DMS53 treated with DMSO at 0.1 percent for 48 hours (cell line): ENCODE data around the gene DNAAF3.
"Not testable (repeated sequence)": the region's sequence is repeated elsewhere in the genome, so short reads cannot be mapped to it uniquely, and the experiment has no call there.

Experiments used
- DNase-seq: peaks from one replicate; lab custom pipeline; 2025; ENCODE audit not compliant: unreplicated experiment; lab: John Stamatoyannopoulos, UW

Gene DNAAF3

DNA sequence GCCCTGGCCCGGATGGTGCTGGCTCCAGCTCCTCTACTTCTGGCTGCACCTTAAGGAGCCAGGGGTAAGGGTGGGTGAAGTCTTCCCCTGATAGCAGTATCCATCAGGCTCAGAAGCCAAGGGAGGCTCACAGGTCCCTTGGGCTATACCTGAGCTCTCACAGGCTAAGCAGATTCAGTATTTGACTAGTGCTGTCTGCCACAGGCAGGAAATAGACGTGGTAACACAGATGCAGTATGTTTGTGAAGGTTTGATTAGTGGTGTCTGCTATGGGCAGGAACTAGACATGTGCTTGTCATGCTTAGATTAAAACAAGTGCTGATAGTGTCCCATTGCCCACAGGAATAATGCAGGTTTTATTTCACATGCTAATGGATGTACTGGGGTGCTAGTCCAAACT is 9.7 kb upstream of the DNAAF3 start:
- DNase-seq = peak; percentile 29

DNA sequence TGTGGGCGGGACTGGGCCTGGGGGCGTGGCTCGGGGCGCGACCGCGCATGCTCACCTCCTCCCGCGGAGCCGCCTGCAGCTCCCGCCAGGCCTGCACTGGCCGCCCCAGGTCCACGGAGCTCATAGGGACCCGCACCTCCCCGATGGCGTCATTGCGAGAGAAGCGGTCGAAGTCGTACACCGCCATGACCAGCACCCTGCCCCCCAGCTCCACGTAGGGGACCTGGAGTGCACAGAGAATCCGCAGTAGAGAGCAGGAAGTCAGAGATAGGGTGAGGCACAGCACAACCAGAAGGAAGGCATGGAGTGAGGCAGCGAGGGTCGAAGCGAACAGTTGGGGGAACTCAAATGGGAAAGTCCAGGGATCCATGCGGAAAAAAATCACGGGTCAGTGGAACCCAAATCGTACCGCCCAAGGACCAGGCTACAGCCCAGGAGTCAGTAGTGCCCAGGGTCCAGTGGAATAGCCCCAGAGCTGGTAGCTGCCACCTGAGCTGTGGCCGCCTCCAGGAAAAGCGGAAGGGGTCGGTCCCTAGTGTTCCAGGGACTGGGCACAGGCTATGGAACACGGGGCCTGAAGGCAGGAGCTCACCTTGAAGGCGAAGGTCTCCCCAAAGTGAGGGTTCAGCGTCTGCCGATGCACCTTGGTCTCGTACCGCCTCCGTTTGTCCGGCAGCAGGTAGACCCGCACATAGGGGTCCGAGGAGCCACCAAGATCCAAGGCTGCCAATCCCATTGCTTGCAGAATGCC is 8.9 kb upstream of the DNAAF3 start:
- no peak for DNase-seq

DNA sequence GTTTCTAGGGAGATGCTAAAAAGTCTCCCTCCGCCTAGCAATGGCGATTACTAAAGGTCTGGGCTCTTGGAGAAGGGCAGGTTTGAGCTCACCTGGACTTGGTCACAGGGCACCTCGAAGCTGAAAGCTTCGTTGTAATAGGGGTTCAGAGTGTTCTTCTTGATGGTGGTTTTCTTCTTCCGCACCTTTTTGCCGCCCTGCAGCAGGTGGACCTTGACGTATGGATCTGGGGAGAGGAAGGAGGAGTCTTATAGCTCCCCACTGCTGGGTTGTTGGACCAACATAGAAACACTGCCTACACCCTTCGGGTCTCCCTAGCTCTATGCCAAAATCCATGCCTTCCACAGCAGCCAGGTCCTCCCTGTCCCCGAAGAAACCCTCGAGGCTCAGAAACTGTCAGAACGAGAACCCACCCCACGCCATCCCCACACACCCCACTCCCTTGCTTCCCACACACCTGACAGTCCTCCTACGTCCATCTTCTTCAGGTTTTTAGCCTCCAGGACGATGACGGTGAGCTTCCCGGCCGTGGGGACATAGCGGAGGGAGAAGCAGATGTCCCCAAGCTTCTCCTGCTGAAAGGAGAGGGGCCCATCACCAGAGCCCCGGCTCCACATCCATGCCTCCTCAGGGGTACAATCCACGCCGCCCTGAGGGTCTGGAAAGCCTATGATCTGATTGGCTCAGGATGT is 8.2 kb upstream of the DNAAF3 start:
- DNase-seq = no peak

DNA sequence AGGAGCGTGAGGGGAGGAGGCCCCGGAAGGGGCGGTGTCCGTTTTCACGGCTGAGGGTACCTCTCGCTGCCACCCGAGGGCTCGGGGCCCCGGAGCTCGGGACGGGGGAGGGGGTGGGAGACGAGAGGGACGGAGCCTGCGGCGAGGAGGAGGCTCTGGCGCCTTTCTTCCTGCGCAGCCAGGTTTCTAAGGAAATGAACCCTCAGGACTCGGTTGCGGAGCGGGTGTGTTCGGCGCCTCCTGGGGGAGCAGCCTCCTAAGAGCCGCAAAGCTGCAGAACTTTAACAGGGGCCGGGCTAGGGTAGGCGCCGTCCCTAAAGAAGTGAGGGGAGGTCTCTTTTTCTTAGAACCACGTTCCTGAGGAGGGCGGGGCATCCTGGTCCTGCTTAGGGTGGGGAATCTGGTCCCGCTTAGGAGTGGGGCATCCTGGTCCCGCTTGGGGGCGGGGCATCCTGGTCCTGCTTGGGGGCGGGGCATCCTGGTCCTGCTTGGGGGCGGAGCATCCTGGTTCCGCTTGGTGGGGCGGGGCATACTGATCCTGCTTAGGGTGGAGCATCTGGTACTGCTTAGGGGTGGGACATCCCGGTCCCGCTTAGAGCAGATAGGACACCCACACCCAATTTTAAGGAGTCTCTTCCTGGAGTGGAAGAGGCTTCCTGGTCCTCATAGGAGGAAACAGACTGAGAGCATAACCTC is 7.4 kb upstream of the DNAAF3 start:
- peak; percentile 30 for DNase-seq

DNA sequence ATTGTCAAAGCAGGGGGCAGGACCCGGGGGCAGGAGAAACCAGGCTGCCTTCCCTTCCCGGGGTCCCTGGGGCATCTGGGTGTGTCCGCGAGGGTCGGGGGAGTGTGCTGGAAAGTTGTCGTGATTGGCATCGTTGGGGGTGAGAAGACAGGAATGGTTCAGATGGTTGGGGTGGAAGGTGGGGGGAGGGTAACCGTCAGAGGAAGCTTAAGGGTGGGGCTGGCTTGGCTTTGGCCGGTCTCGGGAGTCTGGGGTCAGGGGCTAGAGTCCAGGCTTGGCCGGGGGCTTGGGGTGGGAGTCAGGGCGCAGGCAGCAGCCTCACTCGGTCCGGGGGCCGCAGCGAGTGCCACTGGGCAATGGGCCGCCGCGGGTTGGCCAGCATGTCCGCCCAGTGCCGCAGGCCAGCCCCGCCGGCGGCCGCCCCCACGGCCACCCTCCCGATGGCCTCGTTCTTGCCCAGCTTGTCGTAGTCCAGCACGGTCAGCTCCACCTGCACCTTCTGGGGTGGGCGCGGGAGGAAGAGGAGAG is 6.8 kb upstream of the DNAAF3 start:
- DNase-seq = no peak

DNA sequence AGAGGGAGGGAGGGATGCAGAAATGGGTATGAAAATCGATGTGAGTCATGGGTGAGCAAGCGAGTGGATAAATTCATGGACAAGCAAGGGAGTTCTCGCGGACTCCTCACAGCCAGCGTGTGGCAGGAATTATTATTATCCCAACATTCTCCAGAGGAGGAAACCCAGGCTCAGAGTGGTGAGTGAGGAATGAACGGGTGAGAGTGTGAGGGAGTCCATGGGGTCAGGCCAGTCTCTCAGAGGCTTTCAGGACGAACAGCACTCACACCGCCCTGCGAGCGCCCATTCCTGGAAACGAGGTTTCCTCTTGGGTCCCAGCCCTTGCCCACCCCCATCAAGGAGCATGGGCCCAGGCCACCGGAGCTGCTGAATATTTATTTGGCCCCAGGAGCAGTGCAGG is 6.3 kb upstream of the DNAAF3 start:
- DNase-seq = no peak

DNA sequence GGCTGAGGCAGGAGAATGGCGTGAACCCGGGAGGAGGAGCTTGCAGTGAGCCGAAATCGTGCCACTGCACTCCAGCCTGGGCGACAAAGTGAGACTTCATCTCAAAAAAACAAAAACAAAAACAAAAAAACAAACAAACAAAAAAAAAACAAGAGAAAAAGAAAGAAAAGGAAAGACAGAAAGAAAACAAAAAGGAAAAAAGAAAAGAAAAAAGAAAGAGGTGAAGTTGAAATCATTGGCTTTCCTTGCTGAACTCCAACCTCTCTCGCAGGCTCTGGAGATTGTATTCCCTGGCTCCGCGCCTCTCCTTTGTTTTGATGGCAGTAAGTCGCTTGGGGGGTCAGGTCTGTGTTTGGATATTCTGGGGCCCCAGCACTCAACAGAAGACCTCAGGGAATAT is 5.9 kb upstream of the DNAAF3 start:
- DNase-seq = not testable (repeated sequence)

DNA sequence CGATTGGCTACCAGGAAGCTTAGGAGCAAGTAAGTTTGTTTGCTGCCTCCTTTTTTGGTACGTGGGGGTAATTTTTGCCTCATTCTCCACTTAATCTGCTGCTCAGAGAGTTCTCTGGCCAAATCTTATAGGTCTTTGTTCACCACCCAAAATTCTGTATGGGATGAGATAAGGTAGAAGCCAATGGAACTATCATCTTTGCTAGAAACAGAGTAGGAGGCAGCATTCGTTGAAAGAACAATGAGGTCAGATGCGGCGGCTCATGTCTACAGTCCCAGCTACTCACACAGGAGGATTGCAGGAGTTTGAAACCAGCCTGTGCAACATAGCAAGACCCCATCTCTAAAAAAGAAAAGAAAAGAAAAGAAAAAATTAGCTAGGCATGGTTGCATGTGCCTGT is 5.0 kb upstream of the DNAAF3 start:
- DNase-seq = no peak

DNA sequence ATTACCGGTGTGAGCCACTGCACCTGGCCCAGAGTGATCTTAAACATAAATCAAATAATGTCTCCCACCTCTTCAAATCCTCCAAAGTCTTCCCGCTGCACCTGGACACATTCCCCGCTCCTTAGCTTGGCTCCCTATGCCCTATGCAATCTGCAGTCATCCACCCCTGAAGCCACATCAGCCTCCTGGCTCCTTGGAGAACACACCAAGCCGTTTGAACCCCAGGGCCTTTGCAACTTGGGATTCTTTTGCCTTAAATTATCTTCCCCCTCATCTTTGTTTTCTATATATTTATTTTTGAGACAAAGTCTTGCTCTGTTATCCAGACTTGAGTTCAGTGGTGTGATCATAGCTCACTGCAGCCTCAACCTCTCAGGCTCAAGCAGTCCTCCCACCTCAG is 2.7 kb upstream of the DNAAF3 start:
- no peak for DNase-seq

DNA sequence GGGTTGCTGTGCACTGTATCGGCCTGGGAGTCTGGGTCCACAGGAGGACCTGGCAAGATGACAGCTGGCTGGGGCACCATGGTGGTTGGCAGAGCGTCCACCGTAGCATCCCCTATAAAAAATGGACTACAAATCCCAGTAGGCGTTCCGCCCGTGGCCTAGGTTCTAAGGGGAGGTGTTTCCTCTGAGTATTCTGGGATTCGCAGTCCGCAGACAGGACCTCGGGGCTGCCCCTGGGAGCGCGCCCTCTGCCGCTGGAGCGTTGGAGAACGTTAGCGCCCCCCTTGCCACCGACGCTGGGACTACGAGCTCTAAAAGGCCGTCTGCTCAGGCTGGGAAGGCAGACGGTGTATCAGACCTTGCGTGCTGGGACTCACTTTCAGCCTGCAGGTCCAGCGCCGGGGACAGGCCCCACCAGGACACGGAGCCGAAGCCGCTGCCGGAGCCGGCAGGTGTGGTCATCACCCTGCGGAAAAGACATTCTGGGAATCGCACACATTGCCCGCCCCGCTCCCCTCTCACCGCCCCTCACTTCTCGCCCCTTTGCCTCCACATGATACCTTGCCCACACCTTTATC is 372 bp downstream of the DNAAF3 start:
- peak; percentile 81 for DNase-seq

DNA sequence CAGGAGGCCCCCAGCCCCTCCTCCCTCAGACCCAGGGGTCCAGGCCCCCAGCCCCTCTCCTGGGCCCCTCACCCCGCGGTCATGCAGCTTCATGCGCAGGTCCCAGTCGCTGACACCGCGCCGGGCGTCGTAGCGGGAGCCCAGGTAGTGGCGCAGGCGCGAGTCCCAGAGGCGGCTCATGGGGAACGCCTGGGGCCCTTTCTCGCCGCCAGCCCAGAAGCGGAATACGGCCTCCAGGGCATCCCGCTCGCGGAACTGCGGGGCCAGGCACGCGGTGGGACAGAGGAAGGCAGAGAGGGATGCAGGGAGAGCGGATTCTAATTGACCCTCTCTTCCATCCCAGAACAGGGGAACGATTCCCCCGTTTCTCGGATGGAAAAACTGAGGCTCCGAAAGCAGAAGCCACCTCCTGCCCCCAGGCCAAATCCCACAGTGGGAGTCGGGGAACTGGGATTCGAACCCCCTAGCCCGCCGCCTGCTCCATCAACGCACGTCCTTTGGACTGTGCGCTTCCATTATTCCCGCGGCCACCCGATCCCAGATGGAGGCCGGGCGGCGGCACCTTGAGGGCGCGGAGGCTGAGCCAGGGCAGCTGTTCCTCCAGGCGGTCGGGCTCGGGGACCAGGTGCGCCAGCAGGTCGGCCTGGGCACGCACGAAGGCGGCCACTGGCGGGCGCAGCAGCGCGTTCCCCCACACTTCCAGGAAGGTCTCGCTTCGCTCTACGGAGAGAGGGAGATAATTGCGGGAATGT is 4.7 kb downstream of the DNAAF3 start:
- DNase-seq = no peak

DNA sequence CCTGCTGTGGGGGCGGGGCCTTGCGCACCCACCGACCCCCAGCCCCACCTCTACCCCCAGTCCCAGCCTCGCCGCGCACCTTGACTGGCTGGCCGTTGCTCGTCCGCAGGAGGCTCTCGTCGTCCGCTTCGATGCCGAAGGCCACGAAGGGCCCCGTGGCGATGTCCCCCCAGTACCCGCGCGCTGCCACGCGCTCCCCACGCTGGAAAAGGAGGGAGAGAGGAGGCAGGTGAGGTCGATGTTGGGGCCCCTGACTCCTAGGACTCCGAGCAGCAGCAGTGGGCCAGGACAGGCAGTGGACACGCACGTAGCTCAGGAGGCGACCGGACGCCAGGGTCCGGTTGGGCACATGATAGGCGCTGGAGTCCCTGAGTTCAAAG is 5.4 kb downstream of the DNAAF3 start:
- DNase-seq = no peak

DNA sequence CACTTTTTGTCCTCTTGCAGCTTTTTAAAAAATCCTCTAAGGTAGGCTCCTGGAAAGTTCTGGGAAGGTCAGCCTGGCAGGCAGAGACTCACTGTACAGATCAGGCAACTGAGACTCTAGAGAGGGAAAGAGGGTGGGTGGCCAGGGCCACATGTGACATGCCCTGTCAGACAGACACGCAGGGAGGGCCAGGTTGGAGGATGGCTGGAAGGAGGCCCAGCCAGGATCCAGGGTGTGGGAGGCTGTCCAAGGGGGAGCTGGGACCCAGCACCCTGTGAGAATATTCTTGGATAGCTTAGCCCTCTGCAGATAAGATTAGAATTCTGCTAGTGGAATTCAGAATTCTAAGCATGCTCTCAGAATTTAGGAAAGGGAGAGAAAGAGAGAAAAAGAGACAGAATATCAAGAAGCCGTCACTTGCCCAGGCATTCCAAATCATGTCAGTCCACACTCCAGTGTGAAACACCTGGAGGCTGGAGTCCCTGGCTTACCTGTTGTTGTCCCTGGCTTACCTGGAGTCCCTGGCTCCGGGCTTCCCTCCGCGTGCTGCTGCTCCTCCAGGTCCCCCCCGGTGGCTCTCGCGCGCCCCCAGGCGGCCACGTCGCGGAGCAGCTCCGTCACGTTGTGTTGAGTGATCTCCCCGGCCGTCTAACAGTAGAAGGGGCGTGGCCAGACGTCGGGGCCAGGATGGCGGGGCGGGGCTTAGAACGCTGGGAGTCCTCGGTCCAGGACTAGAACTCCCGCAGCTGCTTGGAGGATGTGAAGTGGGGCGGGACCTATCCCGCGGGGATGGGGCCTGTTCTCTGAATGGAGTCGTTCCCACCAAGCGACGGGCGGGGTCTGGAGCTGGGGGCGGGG is 6.1 kb downstream of the DNAAF3 start:
- peak; percentile 91 for DNase-seq

DNA sequence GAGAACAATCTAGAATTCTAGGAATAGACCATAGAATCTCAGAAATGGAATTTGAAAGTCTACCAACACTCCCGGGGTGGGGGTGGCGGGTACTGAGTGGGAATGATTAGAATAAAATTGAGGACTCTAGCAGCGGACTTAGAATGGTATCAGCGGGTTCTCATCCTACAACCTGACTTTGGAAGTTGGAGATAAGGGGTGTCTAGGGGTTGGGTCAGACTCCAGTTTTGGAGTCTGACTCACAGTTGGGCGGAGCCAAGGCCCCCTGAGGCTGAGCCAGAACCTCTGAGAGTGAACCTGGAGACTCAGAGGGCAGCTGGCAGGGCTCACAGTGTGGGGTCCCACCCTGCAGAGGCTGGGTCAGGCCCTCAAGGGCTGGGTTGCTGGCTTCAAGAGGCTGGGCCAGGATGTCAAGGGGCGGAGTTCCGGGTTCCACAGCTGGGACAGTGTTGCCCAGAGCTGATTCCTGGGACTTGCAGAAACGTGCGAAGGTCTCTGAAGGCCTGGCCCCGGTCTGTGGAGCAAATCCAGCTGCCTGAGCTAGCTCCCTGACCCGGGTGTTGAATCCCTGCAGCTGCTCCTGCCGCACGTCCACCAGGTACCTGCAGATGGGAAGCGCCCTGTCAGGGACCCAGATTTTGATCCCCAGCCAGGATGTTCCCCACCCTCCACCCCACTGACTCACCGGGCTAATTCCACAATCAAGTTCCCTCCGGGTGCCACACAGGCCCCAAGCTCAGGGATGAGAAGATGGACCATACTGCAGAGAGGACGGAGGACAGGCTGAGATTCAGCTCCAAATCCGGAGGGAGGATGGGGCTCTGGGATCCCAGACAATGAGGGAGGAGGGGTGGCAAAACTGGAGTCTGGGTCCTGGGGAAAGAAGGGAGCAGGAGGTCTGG is 7.3 kb downstream of the DNAAF3 start:
- DNase-seq = no peak

DNA sequence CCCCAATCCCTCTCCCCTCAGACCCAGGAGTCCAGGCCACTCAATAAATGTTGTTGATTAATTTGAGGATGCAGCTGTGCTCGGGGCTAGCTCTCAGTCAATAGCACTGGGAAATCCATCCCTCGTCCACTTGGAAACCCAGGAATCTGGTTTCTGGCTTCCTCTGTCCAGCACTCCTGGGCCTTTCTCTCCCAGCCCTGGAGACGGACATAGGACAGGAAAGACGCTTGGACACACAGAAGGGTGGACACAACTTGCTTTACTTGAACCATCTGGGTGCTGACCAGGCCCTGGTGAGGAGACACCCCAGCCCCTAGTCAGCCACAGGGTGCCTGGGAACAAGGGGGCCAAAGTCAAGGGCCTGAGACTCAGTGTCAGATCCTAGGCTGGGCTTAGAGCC is 8.0 kb downstream of the DNAAF3 start:
- no peak for DNase-seq

DNA sequence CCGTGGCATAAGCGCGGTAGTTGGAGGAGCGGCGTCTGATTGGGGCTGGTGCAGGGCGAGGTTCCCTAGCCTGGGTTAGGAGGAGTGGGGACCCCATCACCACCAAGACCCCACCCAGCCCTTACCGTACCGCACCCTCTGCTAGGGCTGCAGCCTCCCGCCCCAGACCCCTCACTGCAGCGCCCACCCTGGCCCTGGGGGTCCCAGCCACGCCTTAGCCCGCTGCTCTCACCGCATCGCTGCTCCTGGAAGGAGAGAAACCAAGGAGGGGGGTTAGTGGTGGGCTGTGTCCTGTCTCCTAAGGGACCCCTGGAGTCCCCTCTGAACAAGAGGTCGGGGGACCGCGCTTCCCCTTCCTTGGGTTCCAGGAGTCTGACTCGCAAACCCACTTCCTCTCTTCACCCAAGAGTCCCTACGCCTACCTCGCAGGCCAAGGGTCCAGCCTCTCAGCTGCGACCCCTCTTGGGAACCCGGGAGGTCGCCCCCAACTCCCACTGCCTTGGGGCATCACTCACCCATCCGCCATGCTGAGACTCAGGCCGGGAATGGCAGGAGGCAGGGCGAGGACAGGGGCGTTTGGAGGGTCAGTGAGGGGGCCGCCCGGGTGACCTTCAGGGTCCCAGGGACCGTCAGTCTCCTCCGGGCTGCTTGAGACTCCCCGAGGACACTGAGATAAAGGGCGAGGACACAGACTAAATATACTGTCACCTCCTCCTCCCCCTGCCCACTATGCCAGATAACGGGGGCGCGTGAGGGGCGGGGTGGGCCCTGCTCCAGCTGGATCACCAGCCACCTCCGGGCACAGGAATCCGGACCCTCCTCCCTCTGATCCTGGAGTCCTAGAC is 9.1 kb downstream of the DNAAF3 start, which contains the start of gene TNNI3:
Gene TNNI3, minus strand, starts transcription at position 669 of the 845 bp plus-strand sequence. Its CDS starts 143 bp downstream, at position 526.
- no peak for DNase-seq

DNA sequence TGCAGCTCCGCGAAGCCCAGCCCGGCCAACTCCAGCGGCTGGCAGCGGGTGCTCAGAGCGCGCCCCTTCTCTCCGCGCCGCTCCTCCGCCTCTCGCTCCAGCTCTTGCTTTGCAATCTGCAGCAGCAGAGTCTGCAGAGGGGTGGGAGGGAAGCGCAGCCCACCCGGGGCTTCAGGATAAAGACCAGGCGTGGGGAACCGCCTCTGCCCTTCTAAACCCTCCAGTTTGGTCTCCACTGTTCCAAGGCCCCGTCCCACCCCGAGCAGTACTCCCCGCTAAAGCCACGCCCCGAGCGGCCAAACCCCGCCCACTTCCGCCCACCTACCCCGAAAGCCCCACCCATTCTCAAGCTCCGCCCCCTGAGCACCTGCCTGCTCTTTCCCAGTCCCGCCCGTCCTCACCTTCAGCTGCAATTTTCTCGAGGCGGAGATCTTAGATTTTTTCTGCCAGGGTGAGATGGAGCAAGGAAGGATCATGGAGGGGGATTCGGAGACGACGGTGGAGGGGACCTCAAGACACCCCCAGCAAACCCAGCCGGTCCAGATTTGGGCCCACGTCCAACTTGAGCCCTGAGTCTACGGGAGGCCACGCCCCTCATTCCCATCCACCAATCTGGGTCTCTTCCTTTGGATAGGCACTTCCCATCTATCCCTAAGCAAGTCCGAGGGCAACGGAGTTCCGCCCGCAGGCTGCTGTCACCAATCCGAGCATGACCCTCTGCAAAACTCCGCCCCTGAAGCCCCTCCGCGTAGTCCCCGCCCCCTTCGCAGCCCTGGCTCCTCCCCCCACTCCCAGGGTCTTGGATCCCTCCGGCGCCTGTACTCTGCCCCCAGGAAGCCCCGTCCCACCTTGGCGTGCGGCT is 10.0 kb downstream of the DNAAF3 start:
- no peak for DNase-seq
